Measurements from ENCODE around the gene MAPKAP1.

- no peak for TF ChIP-seq CTCF (IDR thresholded peaks at IDR 0.05)
- TF ChIP-seq POLR2AphosphoS5 (IDR thresholded peaks at IDR 0.05), result no peak
- TF ChIP-seq POLR2A (IDR thresholded peaks at IDR 0.05), result no peak
Observed at GRCh38 chr9:125464591-125465385, 242.2 kb downstream of the MAPKAP1 start.

Data from suprapubic skin (tissue), 4 donors.